ENCODE data around the gene KIF17. TPM values are rescaled to one million over a fixed set of nuclear protein-coding genes. Genes with fewer than 3 reads are reported as not detected.

The KIF17 gene
- polyA plus RNA-seq, 6 donors from 2014 or later = not detected

- no peaks in the 10 kb centered on the region for H3K36me3 Mint-ChIP-seq
- no peak overlapping the region for H3K4me3 Mint-ChIP-seq
- H3K9me3 Mint-ChIP-seq = no peaks in the 10 kb centered on the region
- peaks cover 17 to 48% (median 24%) of the 10 kb centered on the region in 3 donors for H3K27me3 Mint-ChIP-seq
- ATAC-seq (ENCODE audit: low read depth in 2 of 2) = no peak
- H3K4me1 Mint-ChIP-seq = peaks cover 3 to 4% (median 4%) of the 10 kb centered on the region in 3 donors
- H3K27ac Mint-ChIP-seq = no peak overlapping the region
- no peak for DNase-seq
Observed at GRCh38 chr1:20711285-20712214, 6.3 kb downstream of the KIF17 start.

DNA sequence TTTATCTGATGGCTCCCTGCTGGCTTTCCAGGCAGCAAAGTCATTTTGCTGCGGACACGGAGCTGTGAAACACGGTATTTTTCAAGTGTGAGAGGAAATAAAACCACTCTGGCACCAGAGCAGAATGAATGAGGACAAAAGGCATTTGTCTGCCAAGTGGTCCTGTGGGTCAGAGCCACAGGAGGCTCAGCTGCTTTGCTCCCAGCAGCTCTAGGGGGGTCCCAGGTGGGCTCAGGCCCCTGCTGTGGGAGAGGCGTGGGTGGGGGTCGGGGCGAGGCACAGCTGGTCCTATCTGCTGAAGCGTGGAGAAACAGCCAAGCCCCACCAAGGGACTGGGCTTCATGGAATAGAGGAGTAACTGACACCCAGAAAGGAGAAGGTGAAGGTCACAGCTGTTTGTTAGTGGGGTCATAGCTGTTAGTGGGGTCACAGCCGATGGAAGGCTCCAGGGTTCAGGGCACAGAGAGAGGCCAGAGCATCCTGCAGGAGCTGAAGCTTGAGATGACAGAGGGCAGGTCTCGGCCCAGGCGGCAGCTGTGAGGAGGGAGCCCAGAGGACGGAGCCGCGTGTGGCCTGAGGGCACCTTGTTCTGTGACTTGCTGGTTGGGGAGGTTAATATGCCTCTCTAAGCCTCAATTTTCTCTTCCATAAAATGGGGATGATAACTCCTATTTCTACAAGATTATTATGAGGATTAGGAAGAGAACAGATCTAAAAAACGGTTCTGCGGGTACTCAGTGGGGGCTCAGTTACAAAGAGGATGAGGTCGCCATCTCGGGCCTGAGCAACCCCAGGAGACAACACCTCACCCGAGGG is 7.1 kb downstream of the KIF17 start:
- H3K27me3 Mint-ChIP-seq = peaks cover 10 to 39% (median 15%) of the 10 kb centered on the region in 3 donors
- DNase-seq (no peak), ATAC-seq (ENCODE audit: low read depth in 2 of 2) (no peak)
- H3K9me3 Mint-ChIP-seq = no peaks in the 10 kb centered on the region
- H3K4me1 Mint-ChIP-seq = no peaks in the 10 kb centered on the region
- no peak overlapping the region for H3K4me3 Mint-ChIP-seq
- no peaks in the 10 kb centered on the region for H3K36me3 Mint-ChIP-seq
- H3K27ac Mint-ChIP-seq = peak overlapping the region in 1 of 6 donors; percentile 68

- peaks cover 2 to 31% (median 7%) of the 10 kb centered on the region in 3 donors for H3K27me3 Mint-ChIP-seq
Observed at GRCh38 chr1:20709868-20710267, 7.9 kb downstream of the KIF17 start.

DNA sequence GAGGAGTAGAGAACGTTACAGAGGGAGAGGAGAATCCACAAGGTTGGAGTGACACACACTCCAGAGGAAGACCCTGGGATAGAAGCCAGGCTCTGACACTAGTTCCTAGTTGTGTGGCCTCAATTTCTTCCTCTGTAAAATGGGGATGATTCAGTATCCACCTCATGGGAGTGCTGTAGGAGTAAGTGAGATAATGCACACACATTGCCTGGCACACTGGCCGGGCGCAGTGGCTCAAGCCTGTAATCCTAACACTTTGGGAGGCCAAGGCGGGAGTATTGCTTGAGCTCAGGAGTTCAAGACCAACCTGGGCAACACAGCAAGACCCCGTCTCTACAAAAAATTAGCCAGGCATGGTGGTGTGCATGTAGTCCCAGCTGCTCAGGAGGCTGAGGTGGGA is 8.9 kb downstream of the KIF17 start:
- ATAC-seq (ENCODE audit: low read depth in 2 of 2) (no peak), DNase-seq (no peak)
- H3K27ac Mint-ChIP-seq = no peak overlapping the region
- peaks cover 0 to 28% (median 5%) of the 10 kb centered on the region in 3 donors for H3K27me3 Mint-ChIP-seq
- H3K4me1 Mint-ChIP-seq = no peaks in the 10 kb centered on the region
- no peaks in the 10 kb centered on the region for H3K9me3 Mint-ChIP-seq
- no peak overlapping the region for H3K4me3 Mint-ChIP-seq
- no peaks in the 10 kb centered on the region for H3K36me3 Mint-ChIP-seq

More at GRCh38 chr1:20709868-20710267, 7.9 kb downstream of the KIF17 start:
- Mint-ChIP-seq H3K27ac (no peak overlapping the region), H3K9me3 (no peaks in the 10 kb centered on the region), H3K4me1 (no peaks in the 10 kb centered on the region), H3K4me3 (no peak overlapping the region), H3K36me3 (no peaks in the 10 kb centered on the region)
- DNase-seq (no peak), ATAC-seq (ENCODE audit: low read depth in 2 of 2) (no peak)

DNA sequence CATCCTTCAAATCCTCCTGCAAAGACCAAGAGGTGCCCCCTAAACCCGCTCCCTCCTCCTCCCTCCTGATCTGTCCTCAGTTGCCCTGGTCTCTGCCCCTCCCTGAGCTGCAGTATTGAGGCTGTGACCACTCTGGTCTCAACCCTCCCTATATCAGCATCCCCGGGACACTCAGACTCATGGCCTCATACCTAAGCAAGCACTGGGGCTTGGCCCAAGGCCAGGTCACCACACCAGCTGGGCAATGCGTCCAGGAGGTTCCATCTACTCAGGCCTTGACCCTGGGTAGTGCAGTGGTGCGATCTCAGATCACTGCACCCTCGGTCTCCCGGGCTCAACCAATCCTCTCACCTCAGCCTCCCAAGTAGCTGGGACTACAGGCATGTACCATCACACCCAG is 9.8 kb downstream of the KIF17 start:
- Mint-ChIP-seq H3K9me3 (no peaks in the 10 kb centered on the region), H3K36me3 (no peaks in the 10 kb centered on the region), H3K27ac (no peak overlapping the region), H3K4me1 (peaks cover 0 to under 1% (median 0%) of the 10 kb centered on the region in 3 donors), H3K27me3 (peaks cover 0 to 27% (median 8%) of the 10 kb centered on the region in 3 donors), H3K4me3 (no peak overlapping the region)
- ATAC-seq (ENCODE audit: low read depth in 2 of 2) = no peak
- no peak for DNase-seq

DNA sequence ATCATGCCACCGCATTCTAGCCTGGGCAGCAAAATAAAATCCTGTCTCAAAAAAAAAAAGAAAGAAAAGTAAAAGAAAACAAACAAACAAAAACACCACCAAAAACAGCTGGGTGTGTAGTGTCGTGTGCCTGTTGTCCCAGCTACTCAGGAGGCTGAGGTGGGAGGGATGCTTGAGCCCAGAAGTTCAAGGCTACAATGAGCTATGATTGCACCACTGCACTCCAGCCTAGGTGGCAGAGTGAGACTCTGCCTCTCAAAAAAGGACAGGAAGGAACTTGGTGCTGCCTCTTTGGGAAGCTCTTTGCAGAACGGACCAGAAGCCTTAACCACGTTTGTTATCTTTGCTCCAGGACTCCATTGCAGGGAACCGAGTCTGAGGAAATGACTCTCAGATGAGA is 11.0 kb downstream of the KIF17 start:
- no peak for ATAC-seq (ENCODE audit: low read depth in 2 of 2)
- no peak overlapping the region for H3K4me3 Mint-ChIP-seq
- no peak overlapping the region for H3K27ac Mint-ChIP-seq
- peaks cover 0 to 34% (median 12%) of the 10 kb centered on the region in 3 donors for H3K27me3 Mint-ChIP-seq
- no peaks in the 10 kb centered on the region for H3K36me3 Mint-ChIP-seq
- no peak for DNase-seq
- H3K9me3 Mint-ChIP-seq = no peaks in the 10 kb centered on the region
- peaks cover 0 to 2% (median 0%) of the 10 kb centered on the region in 3 donors for H3K4me1 Mint-ChIP-seq

GRCh38 chr1:20705203-20705755 is 12.5 kb downstream of the KIF17 start:
- no peak for DNase-seq
- Mint-ChIP-seq H3K36me3 (no peaks in the 10 kb centered on the region), H3K9me3 (no peaks in the 10 kb centered on the region), H3K27me3 (peaks cover 0 to 26% (median 20%) of the 10 kb centered on the region in 3 donors), H3K27ac (peak overlapping the region in 1 of 6 donors; percentile 69), H3K4me1 (peaks cover 0 to 2% (median 0%) of the 10 kb centered on the region in 3 donors), H3K4me3 (no peak overlapping the region)
- no peak for ATAC-seq (ENCODE audit: low read depth in 2 of 2)

GRCh38 chr1:20704390-20705202 is 13.2 kb downstream of the KIF17 start:
- Mint-ChIP-seq H3K4me1 (peaks cover 0 to 2% (median 0%) of the 10 kb centered on the region in 3 donors), H3K27ac (no peak overlapping the region), H3K4me3 (no peak overlapping the region), H3K27me3 (peaks cover 0 to 23% (median 23%) of the 10 kb centered on the region in 3 donors), H3K36me3 (no peaks in the 10 kb centered on the region), H3K9me3 (no peaks in the 10 kb centered on the region)
- ATAC-seq (ENCODE audit: low read depth in 2 of 2) (no peak), DNase-seq (no peak)

- no peak for ATAC-seq (ENCODE audit: low read depth in 2 of 2)
- peaks cover 0 to 25% (median 16%) of the 10 kb centered on the region in 3 donors for H3K27me3 Mint-ChIP-seq
- H3K4me1 Mint-ChIP-seq = peaks cover 0 to 2% (median 0%) of the 10 kb centered on the region in 3 donors
- H3K9me3 Mint-ChIP-seq = no peaks in the 10 kb centered on the region
- H3K4me3 Mint-ChIP-seq = no peak overlapping the region
- no peaks in the 10 kb centered on the region for H3K36me3 Mint-ChIP-seq
- peak overlapping the region in 3 of 6 donors; percentile 57 to 93 (median 90) for H3K27ac Mint-ChIP-seq
- DNase-seq = no peak
Observed at GRCh38 chr1:20703124-20703756, 14.6 kb downstream of the KIF17 start.

DNA sequence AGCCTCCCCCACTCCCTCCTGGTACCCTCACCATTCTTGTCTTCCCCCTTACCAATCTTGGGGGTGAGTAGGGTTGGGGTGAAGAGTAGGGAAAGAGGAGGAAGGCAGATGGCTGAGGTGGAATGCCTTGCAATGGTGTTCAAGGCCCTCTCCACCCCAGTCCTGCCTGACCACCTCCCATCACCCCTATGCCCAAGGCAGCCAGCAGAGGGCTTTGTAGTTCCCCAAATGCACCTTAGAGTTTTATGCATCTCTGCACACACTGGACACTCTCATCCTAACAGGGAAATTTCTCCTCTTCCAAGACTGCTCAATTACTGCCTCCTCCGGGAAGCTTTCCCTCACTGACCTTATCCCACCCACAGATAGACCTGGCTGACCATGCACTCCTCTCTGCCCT is 15.4 kb downstream of the KIF17 start:
- ATAC-seq (ENCODE audit: low read depth in 2 of 2) (no peak), DNase-seq (no peak)
- Mint-ChIP-seq H3K9me3 (no peaks in the 10 kb centered on the region), H3K27me3 (peaks cover 0 to 25% (median 12%) of the 10 kb centered on the region in 3 donors), H3K36me3 (no peaks in the 10 kb centered on the region), H3K4me1 (peaks cover 0 to 2% (median 0%) of the 10 kb centered on the region in 3 donors), H3K27ac (no peak overlapping the region), H3K4me3 (no peak overlapping the region)

DNA sequence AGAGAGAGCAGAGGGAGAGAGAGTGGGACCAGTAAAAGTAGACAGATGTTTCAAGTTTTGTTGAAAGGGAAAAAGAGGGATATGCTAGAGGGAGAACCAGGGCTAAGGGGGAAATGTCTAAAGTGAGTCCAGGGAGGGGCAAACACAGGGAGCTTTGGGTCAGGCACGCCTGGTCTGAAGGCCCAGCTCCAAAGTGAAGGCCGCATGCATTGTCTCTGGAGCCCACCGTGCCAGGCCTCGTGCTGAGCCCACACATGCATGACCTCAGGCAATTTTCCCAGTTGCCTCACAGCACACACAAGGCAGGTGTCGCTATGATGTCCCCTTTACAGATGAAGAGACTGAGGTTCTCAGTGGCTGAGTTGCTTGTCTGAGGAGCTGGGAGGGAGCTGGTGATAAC is 16.0 kb downstream of the KIF17 start:
- Mint-ChIP-seq H3K4me1 (peaks cover 0 to 5% (median 3%) of the 10 kb centered on the region in 3 donors), H3K36me3 (no peaks in the 10 kb centered on the region), H3K27me3 (peaks cover 0 to 25% (median 12%) of the 10 kb centered on the region in 3 donors), H3K9me3 (no peaks in the 10 kb centered on the region), H3K4me3 (peak overlapping the region in 1 of 8 donors; percentile 12), H3K27ac (peak overlapping the region in 1 of 6 donors; percentile 9)
- ATAC-seq (ENCODE audit: low read depth in 2 of 2) (no peak), DNase-seq (no peak)

GRCh38 chr1:20701446-20701845 is 16.4 kb downstream of the KIF17 start:
- DNase-seq = no peak
- no peak overlapping the region for H3K27ac Mint-ChIP-seq
- H3K9me3 Mint-ChIP-seq = no peaks in the 10 kb centered on the region
- peaks cover 0 to 8% (median 7%) of the 10 kb centered on the region in 3 donors for H3K4me1 Mint-ChIP-seq
- no peak for ATAC-seq (ENCODE audit: low read depth in 2 of 2)
- peak overlapping the region in 1 of 8 donors; percentile 12 for H3K4me3 Mint-ChIP-seq
- H3K36me3 Mint-ChIP-seq = no peaks in the 10 kb centered on the region
- peaks cover 0 to 25% (median 14%) of the 10 kb centered on the region in 3 donors for H3K27me3 Mint-ChIP-seq
